ENCODE results near the gene KDM1B.

DNA sequence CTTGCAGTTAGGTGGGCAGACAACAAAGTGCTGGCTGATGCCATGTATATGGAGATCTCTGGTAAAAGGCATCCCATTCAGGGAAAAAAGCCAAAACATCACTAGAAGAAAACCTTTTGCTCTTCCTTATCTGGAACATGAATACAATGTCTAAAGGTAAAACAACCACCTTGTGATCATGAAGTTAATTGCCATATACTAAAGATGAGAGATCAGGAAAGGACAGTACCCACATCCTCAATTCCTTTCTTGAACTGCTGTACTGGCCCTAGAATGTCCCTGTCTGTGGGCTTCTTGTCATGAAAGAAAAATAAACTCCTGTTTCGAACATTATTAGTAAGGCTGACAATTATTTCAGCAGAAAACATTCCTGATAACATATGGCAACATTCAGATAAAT is 89.9 kb downstream of the KDM1B start:
- TF ChIP-seq RAD21 (IDR thresholded peaks at IDR 0.05; ENCODE audit: low read depth): no peak
- TF ChIP-seq, protein P1, sequence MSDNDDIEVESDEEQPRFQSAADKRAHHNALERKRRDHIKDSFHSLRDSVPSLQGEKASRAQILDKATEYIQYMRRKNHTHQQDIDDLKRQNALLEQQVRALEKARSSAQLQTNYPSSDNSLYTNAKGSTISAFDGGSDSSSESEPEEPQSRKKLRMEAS (IDR thresholded peaks at IDR 0.05): no peak
